ENCODE measurements around the gene ARHGAP10. TPM values are rescaled to one million over a fixed set of nuclear protein-coding genes. Genes with fewer than 3 reads are reported as not detected.

ARHGAP10 gene
- total RNA-seq, 1 experiment from 2014 or later, result 6.1 TPM

DNA sequence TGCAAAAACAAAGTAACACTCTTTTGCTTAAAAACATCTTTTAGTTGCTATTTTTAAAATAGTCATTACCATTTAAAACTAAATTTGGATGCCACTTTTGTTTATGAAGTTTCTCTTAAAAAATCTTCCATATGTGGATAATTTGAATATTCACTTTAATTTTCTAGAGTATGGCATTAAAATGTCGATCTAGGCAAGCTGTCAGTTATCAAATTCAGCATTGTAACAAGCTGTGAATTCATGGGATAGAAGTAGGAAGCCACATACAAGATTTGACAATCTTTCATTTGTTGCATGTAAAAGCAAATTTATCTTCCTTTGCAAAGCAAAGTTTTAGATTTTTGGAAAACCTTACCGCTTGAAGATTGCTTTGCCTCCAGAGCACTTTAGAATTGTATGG lies 191.5 kb downstream of the ARHGAP10 start:
- Mint-ChIP-seq H3K4me3 (ENCODE audit: low read depth, unreplicated experiment) (no peak overlapping the region), H3K36me3 (ENCODE audit: insufficient read depth, unreplicated experiment) (no peaks in the 10 kb centered on the region), H3K27me3 (ENCODE audit: unreplicated experiment) (no peaks in the 10 kb centered on the region), H3K27ac (ENCODE audit: unreplicated experiment) (no peak overlapping the region), H3K4me1 (ENCODE audit: low read depth, unreplicated experiment) (no peaks in the 10 kb centered on the region), H3K9me3 (ENCODE audit: low read depth, unreplicated experiment) (no peaks in the 10 kb centered on the region)
- TF ChIP-seq, protein P1, sequence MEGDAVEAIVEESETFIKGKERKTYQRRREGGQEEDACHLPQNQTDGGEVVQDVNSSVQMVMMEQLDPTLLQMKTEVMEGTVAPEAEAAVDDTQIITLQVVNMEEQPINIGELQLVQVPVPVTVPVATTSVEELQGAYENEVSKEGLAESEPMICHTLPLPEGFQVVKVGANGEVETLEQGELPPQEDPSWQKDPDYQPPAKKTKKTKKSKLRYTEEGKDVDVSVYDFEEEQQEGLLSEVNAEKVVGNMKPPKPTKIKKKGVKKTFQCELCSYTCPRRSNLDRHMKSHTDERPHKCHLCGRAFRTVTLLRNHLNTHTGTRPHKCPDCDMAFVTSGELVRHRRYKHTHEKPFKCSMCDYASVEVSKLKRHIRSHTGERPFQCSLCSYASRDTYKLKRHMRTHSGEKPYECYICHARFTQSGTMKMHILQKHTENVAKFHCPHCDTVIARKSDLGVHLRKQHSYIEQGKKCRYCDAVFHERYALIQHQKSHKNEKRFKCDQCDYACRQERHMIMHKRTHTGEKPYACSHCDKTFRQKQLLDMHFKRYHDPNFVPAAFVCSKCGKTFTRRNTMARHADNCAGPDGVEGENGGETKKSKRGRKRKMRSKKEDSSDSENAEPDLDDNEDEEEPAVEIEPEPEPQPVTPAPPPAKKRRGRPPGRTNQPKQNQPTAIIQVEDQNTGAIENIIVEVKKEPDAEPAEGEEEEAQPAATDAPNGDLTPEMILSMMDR (IDR thresholded peaks at IDR 0.05; ENCODE audit: unreplicated experiment), result no peak
- intact Hi-C loops (cut with micrococcal nuclease; ENCODE audit: unreplicated experiment), result no loop called here
- CTCF ChIA-PET, result no interaction called here
- DNase-seq, result no peak
- no TSS peak for BruUV-seq (replicated peaks)

DNA sequence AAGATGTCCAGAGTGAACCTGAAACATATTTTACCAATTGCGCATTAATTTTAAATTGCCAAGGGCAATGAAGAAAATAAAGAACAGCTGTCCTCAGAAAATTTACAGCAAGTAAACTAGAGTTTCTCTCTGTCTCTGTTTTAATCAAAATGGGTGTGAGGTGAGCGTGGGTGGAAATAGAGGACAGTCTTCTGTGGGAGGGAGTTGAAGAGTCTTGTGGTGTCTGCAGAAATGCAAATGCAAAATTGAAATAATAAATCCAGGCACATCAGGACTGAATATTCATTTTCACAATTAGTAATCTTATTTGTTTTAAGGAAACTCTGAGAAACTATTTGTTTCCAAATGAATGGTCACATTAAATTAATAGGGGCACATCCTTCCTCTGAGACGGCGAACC lies 192.0 kb downstream of the ARHGAP10 start:
- BruUV-seq (replicated peaks), result no TSS peak
- CTCF ChIA-PET, result no interaction called here
- TF ChIP-seq, protein P1 (IDR thresholded peaks at IDR 0.05; ENCODE audit: unreplicated experiment), result no peak
- intact Hi-C loops (cut with micrococcal nuclease; ENCODE audit: unreplicated experiment), result loop anchor here (2.0 kb wide), 1 partner anchor 929 kb away; no protein-coding TSS in a partner anchor
- Mint-ChIP-seq H3K27me3 (ENCODE audit: unreplicated experiment) (no peaks in the 10 kb centered on the region), H3K36me3 (ENCODE audit: insufficient read depth, unreplicated experiment) (no peaks in the 10 kb centered on the region), H3K4me1 (ENCODE audit: low read depth, unreplicated experiment) (no peaks in the 10 kb centered on the region), H3K27ac (ENCODE audit: unreplicated experiment) (no peak overlapping the region), H3K9me3 (ENCODE audit: low read depth, unreplicated experiment) (no peaks in the 10 kb centered on the region), H3K4me3 (ENCODE audit: low read depth, unreplicated experiment) (no peak overlapping the region)
- no peak for DNase-seq

DNA sequence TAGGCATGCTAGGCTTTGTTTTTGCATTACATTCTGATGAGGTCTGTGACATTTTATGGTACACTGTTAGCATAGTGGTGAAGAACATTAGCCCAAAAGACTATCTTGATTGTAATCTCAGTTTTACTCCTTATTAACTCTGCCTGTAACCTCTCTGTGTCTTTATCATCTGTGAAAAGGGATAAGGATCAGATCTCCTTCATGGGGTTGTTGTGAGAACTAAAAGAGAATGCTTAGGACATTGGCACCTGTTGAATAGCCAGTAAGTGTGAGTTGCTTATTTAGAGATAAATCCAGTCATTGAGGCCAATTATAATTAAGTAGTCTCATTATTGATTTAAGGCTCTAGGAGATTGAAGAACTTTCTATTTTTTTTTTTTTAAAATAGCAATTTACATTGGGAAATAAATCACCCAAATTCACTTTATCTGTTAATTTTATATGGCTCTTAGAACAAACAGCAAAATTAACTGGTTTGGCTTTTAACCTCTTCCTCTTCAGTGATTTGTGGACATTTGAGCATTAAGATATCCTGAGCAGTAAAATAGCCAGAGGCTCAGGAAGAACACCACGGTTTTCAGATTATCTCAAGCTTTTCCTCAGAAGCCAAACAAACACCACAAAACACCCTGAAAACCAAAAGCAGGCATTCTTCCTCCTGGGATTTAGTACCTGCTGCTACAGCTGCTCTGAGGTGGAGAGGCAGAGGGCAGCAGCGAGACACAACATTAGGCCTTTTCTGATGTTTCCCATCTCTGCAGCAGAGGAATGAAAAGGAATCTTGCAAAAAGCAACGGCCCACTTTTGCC lies 192.9 kb downstream of the ARHGAP10 start:
- CTCF ChIA-PET, result interaction anchor here (0.6 kb wide), 1 partner anchor 929 kb away, joined by 3 read pairs; no protein-coding TSS in a partner anchor
- H3K27me3 Mint-ChIP-seq (ENCODE audit: unreplicated experiment), result no peaks in the 10 kb centered on the region
- H3K9me3 Mint-ChIP-seq (ENCODE audit: low read depth, unreplicated experiment), result no peaks in the 10 kb centered on the region
- DNase-seq, result peak; percentile 36
- intact Hi-C loops (cut with micrococcal nuclease; ENCODE audit: unreplicated experiment), result loop anchor here (2.0 to 5.0 kb wide), 2 partner anchors 928 to 1337 kb away; no protein-coding TSS in a partner anchor
- no peaks in the 10 kb centered on the region for H3K36me3 Mint-ChIP-seq (ENCODE audit: insufficient read depth, unreplicated experiment)
- no peaks in the 10 kb centered on the region for H3K4me1 Mint-ChIP-seq (ENCODE audit: low read depth, unreplicated experiment)
- no peak overlapping the region for H3K4me3 Mint-ChIP-seq (ENCODE audit: low read depth, unreplicated experiment)
- TF ChIP-seq, protein P1 (IDR thresholded peaks at IDR 0.05; ENCODE audit: unreplicated experiment), result no peak
- H3K27ac Mint-ChIP-seq (ENCODE audit: unreplicated experiment), result no peak overlapping the region
- no TSS peak for BruUV-seq (replicated peaks)

DNA sequence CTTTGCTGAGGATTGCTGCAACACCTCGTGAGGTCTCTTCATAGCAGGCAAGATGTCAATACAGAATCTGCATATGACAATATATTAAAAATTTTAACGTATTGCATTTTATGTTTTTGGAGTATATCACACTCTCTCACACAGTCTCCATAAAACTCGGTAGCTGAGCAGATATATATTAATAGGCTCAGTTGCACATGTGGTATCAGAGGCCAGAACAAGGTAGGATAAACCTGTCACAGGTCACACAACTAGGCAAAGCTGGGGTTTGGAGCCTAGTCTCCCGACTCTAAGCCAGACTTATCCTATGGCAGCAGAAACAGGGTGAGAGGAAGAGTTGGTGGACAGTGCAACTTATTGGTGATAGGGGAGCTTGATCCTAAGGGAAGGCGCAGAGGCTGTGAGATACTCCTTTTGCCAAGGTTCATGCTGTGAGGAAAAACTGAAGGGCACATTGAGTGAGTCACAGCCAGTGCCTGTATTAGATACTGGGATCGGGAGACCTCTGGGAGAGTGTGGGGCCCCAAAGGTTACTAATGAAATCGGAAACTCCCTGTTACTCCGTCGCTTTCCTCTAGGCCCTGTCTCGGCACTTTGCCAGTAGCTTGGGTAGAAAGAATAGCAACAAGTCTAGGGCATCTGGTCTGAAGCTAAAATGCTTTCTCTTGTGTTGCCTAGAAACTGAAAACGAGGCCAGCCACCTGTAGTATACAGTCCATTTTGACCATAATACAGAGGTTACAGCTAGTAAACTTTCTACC lies 195.7 kb downstream of the ARHGAP10 start:
- CTCF ChIA-PET, result no interaction called here
- no peaks in the 10 kb centered on the region for H3K4me1 Mint-ChIP-seq (ENCODE audit: low read depth, unreplicated experiment)
- TF ChIP-seq, protein P1 (IDR thresholded peaks at IDR 0.05; ENCODE audit: unreplicated experiment), result no peak
- no peaks in the 10 kb centered on the region for H3K9me3 Mint-ChIP-seq (ENCODE audit: low read depth, unreplicated experiment)
- no peak overlapping the region for H3K4me3 Mint-ChIP-seq (ENCODE audit: low read depth, unreplicated experiment)
- no peak for DNase-seq
- no peaks in the 10 kb centered on the region for H3K36me3 Mint-ChIP-seq (ENCODE audit: insufficient read depth, unreplicated experiment)
- no TSS peak for BruUV-seq (replicated peaks)
- no peak overlapping the region for H3K27ac Mint-ChIP-seq (ENCODE audit: unreplicated experiment)
- intact Hi-C loops (cut with micrococcal nuclease; ENCODE audit: unreplicated experiment), result loop anchor here (5.0 kb wide), 1 partner anchor 1335 kb away; no protein-coding TSS in a partner anchor
- H3K27me3 Mint-ChIP-seq (ENCODE audit: unreplicated experiment), result no peaks in the 10 kb centered on the region

Data from Calu3 (cell line).